Sigmoid colon (tissue), 7 donors: ENCODE results near the gene GPHA2. TPM values are rescaled to one million over a fixed set of nuclear protein-coding genes. Genes with fewer than 3 reads are reported as not detected.

Experiments
- DNase-seq: peaks from one replicate; pipeline ENCODE4 v3.0.0-alpha.2; 2019
- H3K27ac ChIP-seq, 4 donors: fragments of 200-600 bp; sonication (generic); one replicate each; pipeline ENCODE4 v1.5.1; 2016 to 2019; ENCODE audit warnings: mild to moderate bottlenecking in 1 of 4
- H3K27me3 ChIP-seq, 3 donors: fragments of 200-600 bp; sonication (generic); one replicate each; pipeline ENCODE4 v1.5.1; 2019; ENCODE audit warnings: mild to moderate bottlenecking in 1 of 3
- H3K36me3 ChIP-seq, 4 donors: fragments of 200-600 bp; sonication (generic); one replicate each; pipeline ENCODE4 v1.5.1; 2016 to 2019
- H3K4me1 ChIP-seq, 4 donors: fragments of 200-600 bp; sonication (generic); one replicate each; pipeline ENCODE4 v1.5.1; 2017 to 2019
- H3K4me3 ChIP-seq, 4 donors: fragments of 200-600 bp; sonication (generic); one replicate each; pipeline ENCODE4 v1.5.1; 2017 to 2019; ENCODE audit warnings: mild to moderate bottlenecking in 2 of 4, moderate library complexity in 1 of 4
- H3K9me3 ChIP-seq, 4 donors: fragments of 200-600 bp in 3 of 4; sonication (generic) in 3 of 4; one replicate each; pipeline versions ENCODE4 v1.5.1 to v1.6.1; 2013 to 2019
- CTCF ChIP-seq, 4 experiments: fragments of 450-650 bp in 3 of 4; fragments of 200-600 bp in 1 of 4; IDR thresholded peaks; one replicate each; pipeline ENCODE4 v1.5.1; 2016 to 2019; ENCODE audit warnings: antibody characterized with exemption in 4 of 4, mild to moderate bottlenecking in 3 of 4, moderate library complexity in 2 of 4
- EP300 ChIP-seq, 4 donors: sonication (generic); formaldehyde crosslinking; IDR thresholded peaks; one replicate each; pipeline ENCODE4 v1.6.1; 2017; ENCODE audit warnings: antibody characterized with exemption in 4 of 4
- POLR2A ChIP-seq, 2 donors: fragments of 450-650 bp; IDR thresholded peaks; one replicate each; pipeline ENCODE4 v1.6.1; 2016; ENCODE audit warnings: antibody characterized with exemption in 2 of 2, mild to moderate bottlenecking in 2 of 2, moderate library complexity in 2 of 2
- POLR2AphosphoS5 ChIP-seq, 4 donors: sonication (generic); formaldehyde crosslinking; IDR thresholded peaks; one replicate each; pipeline ENCODE4 v1.6.1; 2017; ENCODE audit warnings: antibody characterized with exemption in 4 of 4
- WGBS, 2 donors: extraction: QIAGEN DNeasy Blood & Tissue Kit; methylation state at CpG; one replicate each; pipeline ENCODE4 v1.1.7; 2013; 5-methylcytosine and 5-hydroxymethylcytosine counted together
- intact Hi-C: fragments of 100-400 bp; cut with DNase I; formaldehyde crosslinking; loops from one replicate; pipeline ENCODE4 v1.15.1; 2023
- polyA plus RNA-seq, 3 donors: library from polyadenylated mRNA; stranded (reverse); fragments of 200-250 nt; gene quantifications; one replicate each; pipeline ENCODE4 v1.2.3, GENCODE V29; 2013
- total RNA-seq, 4 donors: library from RNA; depleted of rRNA; stranded (reverse); fragments of >200 nt; gene quantifications; one replicate each; pipeline ENCODE4 v1.1.0, GENCODE V29; 2016
- donor health status: healthy with polysubstance abuse.
- donor health status: Bipolar disorder and iron deficiency.
- donor health status: healthy.

The GPHA2 gene
- total and polyA plus RNA-seq, 7 donors = 0.47 to 2.9 TPM; not detected in 5

- Histone ChIP-seq H3K27ac (no peak overlapping the region), H3K9me3 (no peaks in the 10 kb centered on the region), H3K4me3 (no peak overlapping the region), H3K27me3 (no peaks in the 10 kb centered on the region), H3K4me1 (peaks cover 0 to 9% (median 0%) of the 10 kb centered on the region in 4 donors), H3K36me3 (peaks cover 14 to 54% (median 43%) of the 10 kb centered on the region in 4 donors)
- TF ChIP-seq POLR2A (IDR thresholded peaks at IDR 0.05) (no peak), EP300 (IDR thresholded peaks at IDR 0.05) (no peak), CTCF (IDR thresholded peaks at IDR 0.05) (no peak), POLR2AphosphoS5 (IDR thresholded peaks at IDR 0.05) (no peak)
- intact Hi-C loops = no loop called here
- 76 to 81% methylated on average over 27 of the region's 27 CpGs for WGBS, 2 donors
- DNase-seq = no peak
These were observed 873 bp downstream of the GPHA2 start for GRCh38 chr11:64934682-64935358.

GRCh38 chr11:64933935-64934681, 1.6 kb downstream of the GPHA2 start:
- Histone ChIP-seq H3K4me3 (no peak overlapping the region), H3K9me3 (no peaks in the 10 kb centered on the region), H3K27me3 (no peaks in the 10 kb centered on the region), H3K36me3 (peaks cover 18 to 61% (median 48%) of the 10 kb centered on the region in 4 donors), H3K27ac (no peak overlapping the region), H3K4me1 (peaks cover 0 to 9% (median 0%) of the 10 kb centered on the region in 4 donors)
- DNase-seq = no peak
- intact Hi-C loops = no loop called here
- TF ChIP-seq POLR2AphosphoS5 (IDR thresholded peaks at IDR 0.05) (no peak), CTCF (IDR thresholded peaks at IDR 0.05) (no peak), EP300 (IDR thresholded peaks at IDR 0.05) (no peak), POLR2A (IDR thresholded peaks at IDR 0.05) (no peak)
- 89% methylated on average over 10 of the region's 10 CpGs for WGBS, 2 donors

- Histone ChIP-seq H3K36me3 (peaks cover 18 to 68% (median 53%) of the 10 kb centered on the region in 4 donors), H3K4me3 (no peak overlapping the region), H3K27me3 (no peaks in the 10 kb centered on the region), H3K4me1 (peaks cover 0 to 9% (median 0%) of the 10 kb centered on the region in 4 donors), H3K9me3 (no peaks in the 10 kb centered on the region), H3K27ac (no peak overlapping the region)
- no peak for TF ChIP-seq EP300 (IDR thresholded peaks at IDR 0.05)
- no peak for TF ChIP-seq CTCF (IDR thresholded peaks at IDR 0.05)
- TF ChIP-seq POLR2AphosphoS5 (IDR thresholded peaks at IDR 0.05) = no peak
- no peak for TF ChIP-seq POLR2A (IDR thresholded peaks at IDR 0.05)
- DNase-seq = no peak
- WGBS, 2 donors = 90 to 95% methylated on average over 12 of the region's 12 CpGs
- intact Hi-C loops = no loop called here
These were observed 2.3 kb downstream of the GPHA2 start for GRCh38 chr11:64933213-64933934.

GRCh38 chr11:64932324-64932723, 3.4 kb downstream of the GPHA2 start:
- Histone ChIP-seq H3K4me1 (peaks cover 0 to 9% (median 0%) of the 10 kb centered on the region in 4 donors), H3K36me3 (peaks cover 18 to 75% (median 59%) of the 10 kb centered on the region in 4 donors), H3K4me3 (no peak overlapping the region), H3K27me3 (no peaks in the 10 kb centered on the region), H3K27ac (no peak overlapping the region), H3K9me3 (no peaks in the 10 kb centered on the region)
- intact Hi-C loops = no loop called here
- 91 to 94% methylated on average over 5 of the region's 5 CpGs for whole genome bisulfite sequencing, 2 donors
- TF ChIP-seq CTCF (IDR thresholded peaks at IDR 0.05) = no peak
- no peak for TF ChIP-seq EP300 (IDR thresholded peaks at IDR 0.05)
- DNase-seq = no peak
